GM12873 (cell line): ENCODE data around the gene PPP1R13L.

Experiments
- TF ChIP-seq, protein P1 (sequence below): IDR thresholded peaks from 2 replicates; pipeline ENCODE4 v1.5.1; 2012; ENCODE audit warnings: low read depth, mild to moderate bottlenecking, moderate library complexity, low read length, control low read depth; ENCODE audit not compliant: insufficient read depth; ENCODE audit errors: missing control alignments

PPP1R13L gene

DNA sequence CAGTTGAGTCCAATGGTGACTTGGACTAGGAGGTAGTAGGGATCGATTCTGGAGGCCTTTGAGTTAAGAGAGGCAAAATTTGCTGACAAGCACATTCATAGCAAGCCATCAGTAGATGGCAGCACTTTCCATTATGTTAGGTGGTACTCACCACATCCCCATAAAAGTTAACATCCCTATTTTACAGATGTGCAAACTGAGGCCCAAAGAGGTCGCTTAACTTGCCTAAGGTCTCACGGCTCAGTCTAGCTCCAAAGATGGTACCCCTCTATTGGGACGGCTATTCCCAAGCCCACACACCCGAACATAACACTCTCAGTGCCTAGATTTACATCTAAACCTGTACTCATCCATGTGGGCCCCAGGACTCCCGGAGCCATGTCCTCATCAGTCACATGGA is 41.4 kb upstream of the PPP1R13L start:
- TF ChIP-seq, protein P1, sequence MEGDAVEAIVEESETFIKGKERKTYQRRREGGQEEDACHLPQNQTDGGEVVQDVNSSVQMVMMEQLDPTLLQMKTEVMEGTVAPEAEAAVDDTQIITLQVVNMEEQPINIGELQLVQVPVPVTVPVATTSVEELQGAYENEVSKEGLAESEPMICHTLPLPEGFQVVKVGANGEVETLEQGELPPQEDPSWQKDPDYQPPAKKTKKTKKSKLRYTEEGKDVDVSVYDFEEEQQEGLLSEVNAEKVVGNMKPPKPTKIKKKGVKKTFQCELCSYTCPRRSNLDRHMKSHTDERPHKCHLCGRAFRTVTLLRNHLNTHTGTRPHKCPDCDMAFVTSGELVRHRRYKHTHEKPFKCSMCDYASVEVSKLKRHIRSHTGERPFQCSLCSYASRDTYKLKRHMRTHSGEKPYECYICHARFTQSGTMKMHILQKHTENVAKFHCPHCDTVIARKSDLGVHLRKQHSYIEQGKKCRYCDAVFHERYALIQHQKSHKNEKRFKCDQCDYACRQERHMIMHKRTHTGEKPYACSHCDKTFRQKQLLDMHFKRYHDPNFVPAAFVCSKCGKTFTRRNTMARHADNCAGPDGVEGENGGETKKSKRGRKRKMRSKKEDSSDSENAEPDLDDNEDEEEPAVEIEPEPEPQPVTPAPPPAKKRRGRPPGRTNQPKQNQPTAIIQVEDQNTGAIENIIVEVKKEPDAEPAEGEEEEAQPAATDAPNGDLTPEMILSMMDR: peak; percentile 71

DNA sequence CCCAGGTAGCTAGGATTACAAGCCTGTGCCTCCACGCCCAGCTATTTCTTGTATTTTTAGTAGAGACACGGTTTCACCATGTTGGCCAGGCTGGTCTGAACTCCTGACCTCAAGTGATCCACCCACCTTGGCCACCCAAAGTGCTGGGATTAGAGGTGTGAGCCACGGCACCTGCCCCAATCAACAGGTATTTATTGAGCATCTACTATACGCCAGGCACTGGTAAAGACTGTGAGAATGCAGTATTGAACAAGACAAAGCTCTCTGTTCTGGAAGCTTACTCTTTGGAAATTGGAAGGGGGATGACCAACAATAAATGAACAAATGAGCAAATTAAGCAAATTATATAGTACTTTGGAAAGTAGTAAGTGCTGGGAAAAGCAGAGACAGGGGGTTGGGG is 40.3 kb upstream of the PPP1R13L start:
- TF ChIP-seq, protein P1: no peak

DNA sequence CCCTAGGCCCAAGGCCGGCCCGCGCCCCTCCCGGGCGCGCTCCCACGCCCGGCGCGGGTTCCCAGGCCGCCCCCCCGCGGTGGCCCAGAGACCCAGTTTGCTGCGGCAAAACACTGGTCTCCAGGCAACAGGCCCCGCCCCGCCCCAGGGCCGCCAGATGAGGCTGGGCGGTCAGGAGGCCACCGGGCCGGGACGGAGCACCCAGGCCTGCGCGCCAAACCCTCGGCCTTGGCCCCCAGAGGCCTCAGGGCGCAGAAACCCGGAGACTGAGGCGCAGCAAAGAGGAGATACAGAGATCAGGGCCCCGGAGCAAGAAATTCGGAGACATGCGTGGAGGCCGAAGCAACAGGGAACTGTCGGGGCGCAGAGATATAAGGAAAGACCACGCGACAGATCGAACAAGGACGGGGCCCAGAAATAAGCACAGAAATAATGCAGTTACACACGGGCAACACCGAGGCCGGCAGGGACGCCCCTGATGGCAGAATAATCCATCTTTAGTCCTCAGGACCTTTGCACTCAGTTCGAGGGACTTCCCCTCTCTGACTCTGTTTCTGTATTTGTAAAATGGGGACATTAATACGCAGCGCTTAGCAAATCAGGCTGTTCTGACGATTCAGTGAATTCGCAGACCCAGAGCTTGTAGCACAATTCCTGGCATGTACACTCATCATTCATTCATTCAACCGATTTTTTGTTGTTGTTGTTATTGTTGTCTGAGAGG is 39.6 kb upstream of the PPP1R13L start:
- TF ChIP-seq, protein P1: no peak

DNA sequence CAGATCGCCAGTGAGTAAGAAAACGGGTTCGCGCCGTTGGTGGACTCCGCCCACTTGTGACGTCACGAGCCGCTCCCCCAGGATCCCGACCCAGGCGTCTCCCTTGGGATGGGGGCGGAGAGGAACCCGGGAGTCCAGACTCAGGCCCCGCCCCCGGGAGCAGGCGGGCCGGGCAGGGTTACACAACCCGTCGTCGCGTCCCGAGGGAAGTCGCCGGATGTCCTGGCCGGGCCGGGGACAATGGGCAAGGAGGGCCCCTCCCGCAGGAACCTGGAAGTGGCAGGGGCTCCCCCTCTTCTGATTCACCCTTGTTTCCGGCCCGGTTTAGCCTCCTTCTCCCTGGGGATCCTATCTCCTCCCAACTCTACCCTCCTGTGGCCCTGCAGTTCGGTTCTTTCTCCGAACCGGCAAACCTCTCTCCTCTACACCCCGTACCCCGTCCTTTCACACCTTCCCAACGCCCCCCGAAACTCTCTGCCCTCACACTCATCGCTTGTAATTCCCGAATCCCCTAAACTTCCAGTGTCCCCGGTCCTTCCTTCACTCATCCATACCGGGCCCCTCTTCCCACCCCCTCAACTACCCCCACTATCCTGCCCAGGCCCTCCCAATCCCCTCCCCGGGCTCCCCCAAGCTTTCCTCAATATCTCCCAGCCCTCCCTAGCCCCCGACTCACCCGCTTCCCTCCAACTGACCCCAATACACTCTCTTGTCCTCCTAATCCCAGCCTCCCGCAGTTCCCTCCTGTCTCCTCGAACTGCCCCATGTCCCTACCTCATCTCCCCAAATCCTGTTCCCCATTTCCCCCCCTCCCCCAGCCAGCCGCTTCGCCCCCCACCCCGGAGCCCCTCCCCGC is 38.8 kb upstream of the PPP1R13L start:
- TF ChIP-seq, protein P1: no peak

DNA sequence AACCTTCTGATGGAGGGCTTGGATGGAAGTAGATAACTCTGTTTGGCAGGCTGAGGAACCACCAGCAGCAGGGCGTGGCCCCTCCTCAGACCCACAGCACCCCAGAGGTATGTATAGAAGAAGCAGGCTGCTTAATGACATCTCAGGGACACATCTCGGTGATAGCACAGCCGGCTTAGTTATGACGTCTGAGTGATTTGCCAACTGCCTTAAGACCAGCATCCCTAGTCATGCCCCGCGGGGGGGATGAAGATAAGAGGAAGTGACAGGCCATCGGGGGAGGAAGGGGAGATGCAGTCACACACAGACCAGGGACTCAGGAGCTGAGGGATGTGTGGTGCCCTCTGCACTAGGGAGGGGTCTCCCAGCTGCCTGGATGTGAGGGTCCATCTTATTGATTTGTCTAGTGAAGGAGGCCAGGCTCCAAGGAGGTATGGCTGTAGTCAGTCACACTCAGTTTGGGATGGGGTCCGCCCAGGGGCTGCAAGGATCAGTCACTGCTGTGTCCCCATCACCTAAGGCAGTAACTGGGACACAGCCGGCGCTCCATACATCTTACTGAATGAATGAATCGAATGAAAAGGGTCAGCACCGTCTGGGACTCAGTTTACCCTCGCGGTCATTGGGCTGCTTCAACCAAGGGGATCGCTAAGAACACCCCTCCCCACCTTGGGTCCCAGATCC is 38.1 kb upstream of the PPP1R13L start:
- TF ChIP-seq, protein P1: no peak

DNA sequence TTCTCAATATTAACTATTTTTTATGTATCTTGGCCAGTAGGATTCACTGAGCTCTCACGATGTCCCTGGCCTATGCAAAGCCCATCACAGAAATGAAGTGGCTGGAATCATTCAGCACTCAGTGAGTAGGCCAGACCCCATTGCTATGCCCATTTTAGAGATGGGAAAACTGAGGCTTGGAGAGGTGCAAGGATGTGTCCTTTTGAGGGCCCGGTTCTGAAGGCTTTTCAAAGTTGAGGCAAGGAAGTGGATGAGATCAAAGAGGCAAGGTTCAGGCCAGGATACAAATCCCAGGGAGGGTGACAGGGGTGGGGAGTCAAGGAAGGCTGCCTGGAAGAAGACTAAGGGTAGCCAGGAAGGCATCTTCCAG is 37.5 kb upstream of the PPP1R13L start:
- TF ChIP-seq, protein P1: no peak

DNA sequence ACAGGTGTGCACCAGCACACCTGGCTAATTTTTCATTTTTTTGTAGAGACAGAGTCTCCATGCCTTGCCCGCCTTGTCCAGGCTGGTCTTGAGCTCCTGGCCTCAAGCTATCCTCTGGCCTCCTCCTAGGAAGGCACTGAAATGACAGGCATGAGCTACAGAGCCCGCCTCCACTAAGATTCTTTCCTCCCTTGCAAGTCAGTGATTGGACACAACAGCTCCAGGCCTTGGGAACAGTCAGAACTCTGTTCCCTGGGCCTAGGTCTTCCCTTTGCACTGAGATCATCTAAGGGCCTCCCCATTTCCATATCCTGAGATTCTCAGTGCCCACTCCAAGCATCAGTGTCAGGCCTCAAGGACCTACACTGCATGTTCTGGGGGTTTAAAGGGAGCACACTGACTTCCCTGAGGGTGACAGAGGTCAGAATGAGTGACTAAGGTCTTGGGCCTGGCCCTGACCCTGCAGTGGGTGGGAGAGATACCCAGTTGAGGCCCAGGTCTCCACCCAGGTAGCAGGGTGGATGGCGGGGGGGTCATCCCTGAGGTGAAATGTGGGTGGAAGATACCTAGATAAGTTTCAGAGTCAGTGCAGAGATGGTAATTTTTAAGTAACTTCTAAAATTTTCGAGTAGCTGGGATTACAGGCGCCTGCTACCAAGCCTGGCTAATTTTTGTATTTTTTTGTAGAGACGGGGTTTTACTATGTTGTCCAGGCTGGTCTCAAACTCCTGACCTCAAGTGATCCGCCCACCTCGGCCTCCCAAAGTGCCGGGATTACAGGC is 36.2 kb upstream of the PPP1R13L start:
- TF ChIP-seq, protein P1: no peak
